Erythroblast (primary cell): ENCODE results near the gene SKIC8.

ENCODE experiments used
- GATA1 ChIP-seq: IDR thresholded peaks from 2 replicates; pipeline ENCODE4 v1.6.1; 2011; ENCODE audit warnings: low read depth, mild to moderate bottlenecking, control low read depth, low read length, moderate library complexity
- POLR2A ChIP-seq: IDR thresholded peaks from 2 replicates; pipeline ENCODE4 v1.6.1; 2011; ENCODE audit warnings: mild to moderate bottlenecking, low read length

GRCh38 chr15:78317145-78317836 is 17.9 kb upstream of the SKIC8 start:
- TF ChIP-seq POLR2A (no peak), GATA1 (no peak)
